DMS153 (cell line): ENCODE data around the gene OR8A1.
"Not testable (repeated sequence)": the region's sequence is repeated elsewhere in the genome, so short reads cannot be mapped to it uniquely, and the experiment has no call there.

ENCODE experiments used
- DNase-seq: peaks from one replicate; lab custom pipeline; 2025; lab: John Stamatoyannopoulos, UW

The OR8A1 gene

DNA sequence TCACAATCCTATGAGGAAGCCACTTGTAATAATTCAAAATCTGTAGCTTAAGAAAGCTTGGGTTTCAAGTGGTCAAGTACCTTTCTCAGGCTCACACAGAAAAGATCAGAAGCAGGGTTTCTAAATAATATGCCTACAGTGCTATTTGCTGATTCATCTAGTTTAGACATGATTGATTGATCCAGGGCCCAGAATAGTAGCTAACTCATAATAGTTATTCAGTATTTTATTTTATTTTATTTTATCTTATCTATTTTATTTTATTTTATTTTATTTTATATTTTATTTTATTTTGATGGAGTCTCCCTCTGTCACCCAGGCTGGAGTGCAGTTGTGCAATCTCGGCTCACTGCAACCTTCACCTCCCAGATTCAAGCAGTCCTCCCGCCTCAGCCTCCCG is 25.5 kb downstream of the OR8A1 start:
- no peak for DNase-seq

DNA sequence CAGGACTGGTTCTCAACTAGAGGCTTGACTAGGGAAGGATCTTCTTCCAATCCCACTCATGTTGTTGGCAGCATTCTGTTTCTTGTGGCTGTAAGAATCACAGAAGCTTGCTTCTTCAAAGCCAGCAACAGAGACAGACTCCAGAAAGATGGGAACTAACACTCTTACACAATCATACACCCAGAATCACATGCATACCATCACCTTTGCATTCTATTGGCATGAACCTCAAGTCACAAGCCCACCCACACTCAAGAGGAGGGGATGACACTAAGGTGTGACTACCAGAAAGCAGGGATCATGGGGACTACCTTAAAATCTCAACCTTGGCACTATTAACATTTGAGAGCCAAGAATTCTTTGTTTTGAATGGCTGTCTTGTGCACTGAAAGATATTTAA is 27.8 kb downstream of the OR8A1 start:
- DNase-seq = no peak

DNA sequence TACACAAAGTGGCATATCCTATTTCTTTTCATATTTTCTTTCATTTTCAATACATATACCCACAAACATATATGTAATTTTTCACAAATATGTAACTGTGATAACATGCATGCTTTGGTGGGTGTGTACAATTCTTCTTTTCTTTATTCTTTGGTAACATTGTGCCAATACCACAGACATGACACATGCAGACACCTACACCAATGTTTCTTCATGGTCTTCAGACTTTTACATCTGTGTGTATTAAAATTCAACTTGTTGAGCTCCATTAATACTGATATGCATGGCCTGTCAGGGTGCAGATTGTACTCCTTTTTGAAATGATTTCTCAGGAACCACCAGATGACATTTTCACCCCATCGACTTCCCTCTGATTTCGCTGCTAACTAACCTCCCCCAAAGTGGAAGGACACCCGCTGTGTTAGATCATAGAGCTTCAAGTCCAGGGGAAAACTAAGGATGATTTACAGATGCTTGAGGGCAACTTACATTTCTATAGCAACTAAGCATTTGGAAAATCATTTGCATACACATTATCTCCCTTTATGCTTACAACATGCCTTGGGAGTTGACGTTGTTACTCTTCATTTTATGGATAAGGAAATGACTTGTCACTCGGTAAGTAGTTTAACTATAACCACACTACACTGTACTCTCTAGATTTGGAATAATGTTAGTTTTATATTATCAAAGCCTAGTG is 31.0 kb downstream of the OR8A1 start:
- no peak for DNase-seq

DNA sequence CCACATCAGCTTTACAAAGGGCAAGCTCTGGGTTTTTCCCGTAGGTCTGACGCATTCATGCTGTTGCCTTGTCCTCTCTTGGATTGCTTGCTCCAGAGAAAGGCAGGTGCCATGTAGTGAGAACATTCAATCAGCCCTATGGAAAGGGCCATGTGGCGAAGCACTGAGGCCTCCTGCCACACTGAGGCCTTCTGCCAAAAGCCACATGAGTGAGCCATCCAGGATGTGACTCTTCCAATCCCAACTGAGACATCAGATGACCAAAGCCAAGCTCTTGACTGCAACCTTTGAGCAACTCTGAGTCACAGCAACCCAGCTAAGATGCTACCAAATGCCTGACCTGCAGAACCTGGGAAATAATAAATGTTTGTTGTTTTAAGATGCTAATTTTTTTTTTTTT is 32.4 kb downstream of the OR8A1 start:
- no peak for DNase-seq

DNA sequence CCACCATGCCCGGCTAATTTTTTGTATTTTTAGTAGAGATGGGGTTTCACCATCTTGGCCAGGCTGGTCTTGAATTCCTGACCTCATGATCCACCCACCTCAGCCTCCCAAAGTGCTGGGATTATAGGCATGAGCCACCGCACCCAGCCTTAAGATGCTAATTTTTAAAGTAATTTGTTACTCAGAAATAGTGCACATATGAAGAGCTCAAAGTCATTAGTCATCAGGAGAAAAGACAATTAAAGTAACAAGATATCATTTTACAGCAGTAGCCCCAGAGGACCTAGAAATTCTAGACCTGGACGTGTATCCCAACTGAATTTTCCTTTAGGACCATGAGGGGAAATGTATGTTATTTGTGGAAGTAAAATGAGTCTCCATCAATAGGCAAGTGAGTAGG is 32.9 kb downstream of the OR8A1 start:
- DNase-seq = not testable (repeated sequence)

DNA sequence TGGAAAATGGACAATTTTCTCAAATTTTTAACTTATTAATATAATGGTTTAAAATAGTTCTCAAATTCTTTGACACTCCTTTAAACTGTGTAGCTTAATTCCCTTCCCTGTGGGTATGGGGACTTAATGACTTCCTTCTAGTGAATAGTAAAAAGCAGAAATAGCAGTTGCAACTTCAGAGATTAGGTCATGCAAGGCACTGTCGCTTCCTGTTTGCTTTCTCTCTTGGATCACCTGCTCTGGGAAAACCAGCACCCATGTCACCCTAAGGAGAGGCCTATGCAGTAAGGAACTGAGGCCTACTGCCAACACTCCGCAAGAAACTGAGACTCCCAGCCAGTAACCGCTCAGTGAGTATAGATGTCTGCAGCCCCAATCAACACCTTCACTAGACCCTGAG is 35.9 kb downstream of the OR8A1 start:
- no peak for DNase-seq

DNA sequence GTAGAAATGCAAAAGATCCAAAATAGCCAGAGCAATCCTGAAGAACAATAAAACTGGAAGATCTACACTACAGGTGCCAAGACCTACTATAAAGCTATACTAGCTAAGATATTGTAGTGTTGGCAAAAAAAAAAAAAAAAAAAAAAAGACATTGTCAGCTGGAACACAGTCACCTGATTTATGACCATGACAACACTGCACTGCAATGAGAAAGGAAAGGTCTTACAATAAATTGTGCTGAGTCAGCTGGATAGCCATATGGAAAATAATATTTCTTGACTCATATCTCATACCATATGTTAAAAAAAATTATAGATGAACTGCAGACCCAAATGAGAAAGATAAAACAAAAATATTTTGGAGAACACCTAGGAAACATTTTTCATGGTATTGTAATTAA is 38.4 kb downstream of the OR8A1 start:
- DNase-seq = no peak

DNA sequence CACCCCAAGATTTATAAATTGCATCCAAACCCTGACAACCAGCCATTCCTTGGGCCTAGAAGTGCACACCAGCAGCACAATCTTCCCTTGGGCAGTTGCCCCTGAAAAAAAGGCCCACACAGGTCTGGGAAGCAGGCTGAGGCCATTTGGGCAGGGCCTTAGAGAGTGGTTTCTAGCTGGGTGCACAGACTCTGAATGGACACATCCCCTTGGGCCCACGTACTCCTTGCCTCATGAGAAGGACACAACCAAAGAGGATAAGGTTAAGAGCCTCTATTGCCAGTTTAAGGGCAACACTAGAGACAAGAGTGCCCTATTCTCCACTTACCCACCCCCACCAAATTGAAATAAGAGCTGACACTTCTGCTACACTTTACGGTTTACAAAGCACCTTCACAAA is 40.5 kb downstream of the OR8A1 start:
- no peak for DNase-seq

DNA sequence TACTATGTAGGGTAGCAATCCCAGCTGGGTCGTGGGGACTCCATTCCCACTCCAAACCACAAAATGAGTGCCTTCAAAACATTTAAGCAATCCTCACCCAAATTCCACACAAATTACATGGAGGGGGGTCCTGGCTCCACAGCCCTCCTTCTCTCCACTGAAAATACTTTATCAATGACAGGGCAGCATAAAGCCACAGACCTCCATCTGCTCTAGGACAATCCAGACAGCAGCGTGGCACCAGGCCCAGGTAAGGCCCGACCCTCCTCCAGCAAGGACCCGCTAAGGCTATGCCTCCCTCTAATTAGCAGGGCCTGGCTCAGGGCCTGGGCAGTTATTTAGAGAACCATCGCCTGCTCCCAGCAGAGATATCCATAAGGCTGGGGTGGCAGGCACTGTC is 41.3 kb downstream of the OR8A1 start, which contains the start of gene PANX3:
Gene PANX3, plus strand, starts transcription at position 365 of the 400 bp plus-strand sequence. CDS start 129 bp downstream, outside the sequence.
- no peak for DNase-seq

DNA sequence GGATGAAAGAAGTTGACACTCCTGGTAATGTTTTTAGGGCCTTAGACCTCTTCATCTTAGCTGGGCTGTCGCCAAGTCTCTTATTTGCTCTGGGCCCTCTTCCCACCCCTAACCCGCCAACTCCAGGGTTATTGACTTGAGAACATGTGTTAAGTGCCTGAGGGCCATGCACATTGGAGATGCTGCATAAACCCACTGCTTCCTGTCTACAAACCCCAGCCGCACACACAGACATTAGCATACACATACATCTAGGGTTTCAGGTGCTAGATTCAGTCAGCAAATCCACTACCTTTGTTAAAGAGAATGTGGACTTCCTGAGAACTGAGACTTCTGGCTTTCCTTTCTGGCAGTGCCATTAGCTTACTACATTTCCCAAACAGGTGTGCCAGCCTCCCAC is 42.2 kb downstream of the OR8A1 start:
- DNase-seq = no peak

DNA sequence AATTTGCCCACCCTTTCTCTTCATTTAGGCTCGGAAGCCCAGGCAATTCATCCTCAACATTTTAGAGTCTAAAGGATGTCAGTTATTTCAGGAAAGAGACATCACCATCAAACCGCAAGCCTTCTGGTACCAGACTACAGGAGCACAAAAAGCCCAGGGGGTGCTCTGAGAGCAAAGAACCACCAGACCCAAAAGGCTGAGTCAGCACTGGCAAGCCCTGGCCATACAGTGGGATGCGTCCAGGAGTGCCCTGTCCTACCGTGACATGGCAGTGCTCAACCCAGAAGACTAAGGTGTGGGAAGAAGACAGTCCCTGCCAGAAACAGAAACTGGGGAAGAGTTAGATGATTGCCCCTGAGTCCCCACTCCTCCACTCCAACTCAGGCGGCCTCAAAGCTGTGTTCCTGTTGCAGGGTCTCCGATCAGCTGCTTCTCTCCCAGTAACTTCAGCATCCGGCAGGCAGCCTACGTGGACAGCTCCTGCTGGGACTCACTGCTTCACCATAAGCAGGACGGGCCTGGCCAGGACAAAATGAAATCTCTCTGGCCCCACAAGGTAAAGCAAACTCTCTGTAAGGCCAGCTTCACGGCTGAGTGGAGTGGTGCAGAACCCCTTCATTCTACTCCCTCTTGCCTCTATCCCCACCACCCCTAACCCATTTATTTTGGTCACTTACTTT is 42.9 kb downstream of the OR8A1 start:
- no peak for DNase-seq

DNA sequence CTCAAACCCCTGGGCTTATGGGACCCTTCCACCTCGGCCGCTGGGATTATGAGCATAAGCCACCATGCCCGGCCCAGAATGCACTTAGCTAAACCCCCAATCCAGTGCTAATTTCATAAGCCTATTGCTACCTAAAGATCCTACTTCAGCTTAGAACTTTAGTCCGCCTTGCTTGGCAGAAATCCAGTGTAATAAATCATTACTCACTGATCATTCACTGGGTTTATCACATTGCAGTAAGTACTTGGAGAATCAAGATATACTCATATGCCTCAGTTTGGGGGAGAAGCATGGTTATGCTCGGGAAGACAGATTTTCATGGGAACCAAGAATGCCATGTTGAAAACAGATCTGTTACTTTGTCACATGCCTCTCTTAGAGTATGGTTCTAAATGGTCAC is 49.1 kb downstream of the OR8A1 start:
- no peak for DNase-seq
